OCI-LY1 (cell line): ENCODE results near the gene DLX1.

Source experiments
- EZH2 ChIP-seq: fragments of 200-600 bp; sonication (generic), shearing (Covaris generic); IDR thresholded peaks from 2 replicates; pipeline ENCODE4 v1.8.0; 2017; ENCODE audit warnings: borderline replicate concordance, mixed run types, mild to moderate bottlenecking, antibody characterized with exemption, low read length, moderate library complexity, mixed read lengths
- TF ChIP-seq, protein P1 (sequence below): fragments of 200-600 bp; sonication (generic), shearing (Covaris generic); IDR thresholded peaks from 2 replicates; pipeline ENCODE4 v1.5.1; 2017; ENCODE audit warnings: mild to moderate bottlenecking, antibody characterized with exemption, low read length, moderate library complexity, mixed read lengths

DNA sequence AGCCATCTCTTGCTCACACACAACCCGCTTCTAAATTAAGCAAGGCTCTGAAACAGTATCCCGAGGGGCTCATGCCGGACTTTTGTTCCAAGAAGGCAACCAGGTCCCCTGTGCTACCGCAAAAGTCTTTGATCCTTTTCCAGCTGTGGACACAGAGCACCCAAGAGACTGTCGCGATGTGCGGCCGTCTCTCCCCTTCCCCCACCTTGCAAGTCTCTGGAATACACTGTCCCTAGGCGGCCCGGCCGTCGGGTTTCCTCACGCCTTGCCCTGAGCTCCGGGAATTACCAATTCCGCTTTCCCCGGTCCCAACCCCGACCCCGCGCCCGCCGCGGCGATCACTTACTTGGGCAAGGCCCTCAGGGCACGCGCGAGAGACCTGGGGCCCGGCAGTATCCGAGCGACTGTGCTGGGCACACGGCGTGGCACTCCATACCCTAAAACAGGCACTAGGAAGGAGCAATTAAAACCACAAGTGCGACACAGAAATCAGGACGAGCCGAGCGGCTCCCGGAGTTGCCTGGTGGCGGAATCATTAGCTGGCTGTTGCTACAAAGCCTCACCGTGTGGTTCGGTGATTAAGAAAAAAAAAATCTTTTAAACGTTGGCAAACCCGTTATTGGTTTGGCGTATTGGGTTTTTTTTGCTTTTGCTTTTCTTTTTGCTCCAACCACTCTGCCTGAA lies 2.2 kb upstream of the DLX1 start:
- TF ChIP-seq, protein P1, sequence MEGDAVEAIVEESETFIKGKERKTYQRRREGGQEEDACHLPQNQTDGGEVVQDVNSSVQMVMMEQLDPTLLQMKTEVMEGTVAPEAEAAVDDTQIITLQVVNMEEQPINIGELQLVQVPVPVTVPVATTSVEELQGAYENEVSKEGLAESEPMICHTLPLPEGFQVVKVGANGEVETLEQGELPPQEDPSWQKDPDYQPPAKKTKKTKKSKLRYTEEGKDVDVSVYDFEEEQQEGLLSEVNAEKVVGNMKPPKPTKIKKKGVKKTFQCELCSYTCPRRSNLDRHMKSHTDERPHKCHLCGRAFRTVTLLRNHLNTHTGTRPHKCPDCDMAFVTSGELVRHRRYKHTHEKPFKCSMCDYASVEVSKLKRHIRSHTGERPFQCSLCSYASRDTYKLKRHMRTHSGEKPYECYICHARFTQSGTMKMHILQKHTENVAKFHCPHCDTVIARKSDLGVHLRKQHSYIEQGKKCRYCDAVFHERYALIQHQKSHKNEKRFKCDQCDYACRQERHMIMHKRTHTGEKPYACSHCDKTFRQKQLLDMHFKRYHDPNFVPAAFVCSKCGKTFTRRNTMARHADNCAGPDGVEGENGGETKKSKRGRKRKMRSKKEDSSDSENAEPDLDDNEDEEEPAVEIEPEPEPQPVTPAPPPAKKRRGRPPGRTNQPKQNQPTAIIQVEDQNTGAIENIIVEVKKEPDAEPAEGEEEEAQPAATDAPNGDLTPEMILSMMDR = no peak
- TF ChIP-seq EZH2 = no peak
